GM21360 (cell line): ENCODE measurements around the gene ACSF2.

Experiments
- ATAC-seq: cut with Tn5 transposase; IDR thresholded peaks from one replicate; pipeline ENCODE4 v1.9.1; 2021; ENCODE audit warnings: mild to moderate bottlenecking, moderate library complexity; ENCODE audit not compliant: unreplicated experiment

ACSF2 gene

GRCh38 chr17:50519141-50519834 lies 93.3 kb downstream of the ACSF2 start:
- ATAC-seq: no peak

- ATAC-seq: no peak
Observed at GRCh38 chr17:50520483-50520882, 94.5 kb downstream of the ACSF2 start.

- ATAC-seq: no peak
Observed at GRCh38 chr17:50521514-50521913, 95.5 kb downstream of the ACSF2 start.

GRCh38 chr17:50522766-50523165 lies 96.7 kb downstream of the ACSF2 start:
- ATAC-seq: no peak

- ATAC-seq: no peak
Observed at GRCh38 chr17:50523208-50523607, 97.2 kb downstream of the ACSF2 start.
